Endothelial cell of umbilical vein (primary cell): ENCODE results near the gene NCMAP. TPM values are rescaled to one million over a fixed set of nuclear protein-coding genes. Genes with fewer than 3 reads are reported as not detected.

Experiments used
- BruUV-seq: library from RNA; stranded (reverse); fragments of 400-500 nt; replicated peaks from 2 replicates; lab custom pipeline; 2021; lab: Mats Ljungman, UMichigan
- CTCF ChIA-PET: fragments of 300-600, 350-600 bp; sonication (Branson Sonifier 250); formaldehyde crosslinking; loops from one replicate; lab custom pipeline; 2021; ENCODE audit warnings: antibody characterized with exemption, inconsistent platforms; lab: Charles Lee
- POLR2A ChIA-PET: fragments of 300-600, 350-600 bp; sonication (Branson Sonifier 250); formaldehyde crosslinking; loops from one replicate; lab custom pipeline; 2021; ENCODE audit warnings: antibody characterized with exemption, inconsistent platforms; lab: Charles Lee
- DNase-seq: peaks from one replicate; pipeline ENCODE4 v3.0.0-alpha.2; 2011; ENCODE audit warnings: low read depth, low spot score
- FAIRE-seq: peaks from 2 replicates; lab custom pipeline; 2011; peaks lifted over from hg19 to GRCh38; lab: Jason Lieb, UNC
- H2AFZ ChIP-seq: 2 replicates; pipeline ENCODE4 v1.6.0; 2012; ENCODE audit warnings: low read depth, low read length, control low read depth, inconsistent platforms
- H3K27ac ChIP-seq: 2 replicates; pipeline ENCODE4 v1.5.1; 2011; ENCODE audit warnings: low read depth, mild to moderate bottlenecking, control low read depth, low read length, moderate library complexity; ENCODE audit not compliant: insufficient read depth
- H3K27me3 ChIP-seq, 2 experiments: 2 replicates each; pipeline versions ENCODE4 v1.6.0 to v1.6.1; 2011; ENCODE audit warnings: low read length in 2 of 2, mixed read lengths in 1 of 2; ENCODE audit not compliant: control insufficient read depth in 2 of 2, insufficient read depth in 2 of 2
- H3K36me3 ChIP-seq, 2 experiments: 2 replicates in 1 of 2; 3 replicates in 1 of 2; pipeline ENCODE4 v1.5.1; 2011; ENCODE audit warnings: low read length in 2 of 2, mild to moderate bottlenecking in 1 of 2, moderate library complexity in 1 of 2; ENCODE audit not compliant: control insufficient read depth in 2 of 2, insufficient read depth in 2 of 2; ENCODE audit errors: extremely low read depth in 1 of 2
- H3K4me1 ChIP-seq: 3 replicates; pipeline ENCODE4 v1.5.1; 2011; ENCODE audit warnings: mild to moderate bottlenecking, low read length; ENCODE audit not compliant: control insufficient read depth, insufficient read depth; ENCODE audit errors: extremely low read depth
- H3K4me2 ChIP-seq: 2 replicates; pipeline ENCODE4 v1.6.1; 2011; ENCODE audit warnings: low read length, control low read depth, mixed read lengths; ENCODE audit not compliant: insufficient read depth
- H3K4me3 ChIP-seq, 3 experiments: fragments of 200-600 bp in 1 of 3; sonication (generic), shearing (Covaris generic) in 1 of 3; replicated peaks in 1 of 3; 2 replicates each; pipeline ENCODE4 v1.5.1; 2011 to 2016; ENCODE audit warnings: control low read depth in 3 of 3, low read length in 3 of 3, mild to moderate bottlenecking in 2 of 3, inconsistent platforms in 1 of 3, low read depth in 1 of 3, moderate library complexity in 1 of 3; ENCODE audit not compliant: insufficient read depth in 1 of 3
- H3K79me2 ChIP-seq: 2 replicates; pipeline ENCODE4 v1.6.0; 2012; ENCODE audit warnings: low read length, inconsistent platforms; ENCODE audit not compliant: control insufficient read depth, insufficient read depth
- H3K9ac ChIP-seq: replicated peaks from 2 replicates; pipeline ENCODE3; 2011; ENCODE audit warnings: low read length, control low read depth; ENCODE audit not compliant: insufficient read depth; ENCODE audit errors: extremely low read depth
- H3K9me1 ChIP-seq: replicated peaks from 3 replicates; pipeline ENCODE4 v1.6.0; 2011; ENCODE audit warnings: mild to moderate bottlenecking, low read length; ENCODE audit not compliant: control insufficient read depth, insufficient read depth; ENCODE audit errors: extremely low read depth
- H3K9me3 ChIP-seq: replicated peaks from 2 replicates; pipeline ENCODE4 v1.5.1; 2012; ENCODE audit warnings: low read length, inconsistent platforms; ENCODE audit not compliant: control insufficient read depth, insufficient read depth
- H4K20me1 ChIP-seq: replicated peaks from 2 replicates; pipeline ENCODE3; 2011; ENCODE audit warnings: mild to moderate bottlenecking, low read length; ENCODE audit not compliant: control insufficient read depth, insufficient read depth; ENCODE audit errors: extremely low read depth
- EZH2 ChIP-seq: IDR thresholded peaks from 2 replicates; pipeline ENCODE4 v1.6.1; 2012; ENCODE audit warnings: borderline replicate concordance, low read depth, mild to moderate bottlenecking, moderate library complexity, low read length, inconsistent platforms; ENCODE audit not compliant: severe bottlenecking
- FOS ChIP-seq: IDR thresholded peaks from 2 replicates; pipeline ENCODE4 v1.6.1; 2011; ENCODE audit warnings: mild to moderate bottlenecking, low read length, moderate library complexity, borderline replicate concordance; ENCODE audit not compliant: insufficient read depth
- GATA2 ChIP-seq: IDR thresholded peaks from 2 replicates; pipeline ENCODE4 v1.7.0; 2011; ENCODE audit warnings: low read depth, mild to moderate bottlenecking, moderate library complexity, mixed read lengths, low read length; ENCODE audit not compliant: insufficient read length, insufficient read depth
- JUN ChIP-seq: IDR thresholded peaks from 2 replicates; pipeline ENCODE4 v1.6.1; 2011; ENCODE audit warnings: borderline replicate concordance, low read depth; ENCODE audit not compliant: insufficient read length, insufficient read depth
- MYC ChIP-seq: IDR thresholded peaks from one replicate; pipeline ENCODE4 v1.6.1; 2011; ENCODE audit warnings: mild to moderate bottlenecking, low read depth, low read length
- POLR2A ChIP-seq: IDR thresholded peaks from 2 replicates; pipeline ENCODE4 v1.6.1; 2012; ENCODE audit warnings: low read depth, mild to moderate bottlenecking, control low read depth, low read length
- POLR2AphosphoS5 ChIP-seq: IDR thresholded peaks from 2 replicates; pipeline ENCODE4 v1.6.1; 2012; ENCODE audit warnings: low read depth, mild to moderate bottlenecking, control low read depth, low read length, moderate library complexity; ENCODE audit not compliant: insufficient read depth
- dilution Hi-C: fragments of 300-500 bp; cut with MboI; formaldehyde crosslinking; loops from one replicate; pipeline ENCODE4 v1.15.0; 2019; ENCODE audit warnings: low sequenced_read_pairs; ENCODE audit not compliant: extremely low pct_ligation_motif_present
- intact Hi-C: fragments of 100-400 bp; cut with micrococcal nuclease; formaldehyde crosslinking; loops from one replicate; pipeline ENCODE4 v1.10.0; 2022
- polyA plus RNA-seq, 4 experiments: library from polyadenylated mRNA; depleted of rRNA in 3 of 4; stranded (reverse) in 3 of 4; unstranded in 1 of 4; fragments of >200 nt; gene quantifications; 2 replicates each; pipeline versions ENCODE4 v1.2.1 to v1.2.3, GENCODE V29; 2011 to 2012; ENCODE audit warnings: missing spikeins in 1 of 4
- total RNA-seq: library from RNA; stranded (reverse); gene quantifications from 2 replicates; pipeline ENCODE4 v1.2.3, GENCODE V29; 2021
- TF ChIP-seq, protein P1 (sequence below): IDR thresholded peaks from 2 replicates; pipeline ENCODE4 v1.6.1; 2011; ENCODE audit not compliant: insufficient read depth, insufficient read length
- TF ChIP-seq, protein P2 (sequence below), 2 donors: IDR thresholded peaks; 1 replicate in 1 of 2; 2 replicates in 1 of 2; pipeline ENCODE4 v1.5.1; 2011; ENCODE audit warnings: low read length in 2 of 2, mild to moderate bottlenecking in 2 of 2, moderate library complexity in 2 of 2, control low read depth in 1 of 2, inconsistent platforms in 1 of 2, low read depth in 1 of 2; ENCODE audit not compliant: insufficient read depth in 1 of 2; ENCODE audit errors: extremely low read depth in 1 of 2

Gene NCMAP
- total and polyA plus RNA-seq, 2 donors (not counting 3 experiments of a cell fraction or from before 2014, with no cell fraction given) = not detected

DNA sequence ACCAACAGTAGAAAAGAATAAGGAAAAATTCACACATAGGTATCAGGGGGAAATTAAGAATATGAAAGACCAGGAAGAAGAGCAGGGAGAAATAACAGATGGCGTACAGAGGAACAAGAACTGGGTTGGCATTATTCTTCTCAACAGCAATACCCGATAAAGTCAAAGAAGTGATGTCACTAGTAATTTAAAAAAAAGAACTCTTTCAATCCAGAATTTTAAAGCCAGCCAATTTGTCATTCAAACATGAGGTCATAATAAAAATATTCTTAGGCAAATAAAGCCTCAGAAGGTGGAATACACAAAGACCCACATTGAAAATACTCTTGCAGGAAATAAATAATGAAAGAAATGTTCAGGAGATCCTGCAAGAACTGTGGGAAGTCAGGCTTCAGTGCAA lies 8.8 kb downstream of the NCMAP start:
- H3K27me3 ChIP-seq = peaks cover 2 to 4% of the 10 kb centered on the region in 2 experiments
- CTCF ChIA-PET = interaction anchor here (0.8 kb wide), 1 partner anchor 23 kb away, joined by 4 read pairs; no protein-coding TSS in a partner anchor
- H3K4me2 ChIP-seq = no peak overlapping the region
- intact Hi-C loops = no loop called here
- POLR2A ChIA-PET = no interaction called here
- DNase-seq = no peak
- no peaks in the 10 kb centered on the region for H3K36me3 ChIP-seq
- dilution Hi-C loops = no loop called here
- no peaks in the 10 kb centered on the region for H3K79me2 ChIP-seq
- H3K27ac ChIP-seq = no peak overlapping the region
- no TSS peak for BruUV-seq
- H3K4me1 ChIP-seq = no peaks in the 10 kb centered on the region
- no peak overlapping the region for H2AFZ ChIP-seq
- no peak overlapping the region for H3K4me3 ChIP-seq
- no peak for TF ChIP-seq GATA2
- TF ChIP-seq, protein P1, sequence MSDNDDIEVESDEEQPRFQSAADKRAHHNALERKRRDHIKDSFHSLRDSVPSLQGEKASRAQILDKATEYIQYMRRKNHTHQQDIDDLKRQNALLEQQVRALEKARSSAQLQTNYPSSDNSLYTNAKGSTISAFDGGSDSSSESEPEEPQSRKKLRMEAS = no peak
- no peak for TF ChIP-seq FOS
- TF ChIP-seq POLR2A = no peak
- TF ChIP-seq, protein P2, sequence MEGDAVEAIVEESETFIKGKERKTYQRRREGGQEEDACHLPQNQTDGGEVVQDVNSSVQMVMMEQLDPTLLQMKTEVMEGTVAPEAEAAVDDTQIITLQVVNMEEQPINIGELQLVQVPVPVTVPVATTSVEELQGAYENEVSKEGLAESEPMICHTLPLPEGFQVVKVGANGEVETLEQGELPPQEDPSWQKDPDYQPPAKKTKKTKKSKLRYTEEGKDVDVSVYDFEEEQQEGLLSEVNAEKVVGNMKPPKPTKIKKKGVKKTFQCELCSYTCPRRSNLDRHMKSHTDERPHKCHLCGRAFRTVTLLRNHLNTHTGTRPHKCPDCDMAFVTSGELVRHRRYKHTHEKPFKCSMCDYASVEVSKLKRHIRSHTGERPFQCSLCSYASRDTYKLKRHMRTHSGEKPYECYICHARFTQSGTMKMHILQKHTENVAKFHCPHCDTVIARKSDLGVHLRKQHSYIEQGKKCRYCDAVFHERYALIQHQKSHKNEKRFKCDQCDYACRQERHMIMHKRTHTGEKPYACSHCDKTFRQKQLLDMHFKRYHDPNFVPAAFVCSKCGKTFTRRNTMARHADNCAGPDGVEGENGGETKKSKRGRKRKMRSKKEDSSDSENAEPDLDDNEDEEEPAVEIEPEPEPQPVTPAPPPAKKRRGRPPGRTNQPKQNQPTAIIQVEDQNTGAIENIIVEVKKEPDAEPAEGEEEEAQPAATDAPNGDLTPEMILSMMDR (IDR thresholded peaks at IDR 0.05; ENCODE audit: extremely low read depth in 1 of 2, insufficient read depth in 1 of 2, low read depth in 1 of 2, low read length in 2 of 2) = no peak
- no peak for TF ChIP-seq MYC
- TF ChIP-seq EZH2 = no peak
- TF ChIP-seq JUN = no peak
- no peak for TF ChIP-seq POLR2AphosphoS5
- FAIRE-seq = no peak
- H3K9me3 ChIP-seq = no peaks in the 10 kb centered on the region
- H4K20me1 ChIP-seq = no peaks in the 10 kb centered on the region
- no peaks in the 10 kb centered on the region for H3K9me1 ChIP-seq
- H3K9ac ChIP-seq = no peak overlapping the region
